HUES6 (cell line): Measurements from ENCODE around the gene KREMEN2.
A peak's percentile ranks its signal among the peaks of the same experiment; 100 is the strongest.

Source experiments
- H3K27ac ChIP-seq: 2 replicates; pipeline ENCODE4 v1.7.0; 2013; ENCODE audit warnings: low read depth, mild to moderate bottlenecking, low read length, inconsistent platforms
- H3K27me3 ChIP-seq: 2 replicates; pipeline ENCODE4 v1.6.1; 2013; ENCODE audit warnings: low read length; ENCODE audit not compliant: control insufficient read depth, insufficient read depth
- H3K36me3 ChIP-seq: 2 replicates; pipeline ENCODE4 v1.6.1; 2013; ENCODE audit warnings: low read length; ENCODE audit not compliant: control insufficient read depth, insufficient read depth
- H3K4me1 ChIP-seq: 2 replicates; pipeline ENCODE4 v1.6.1; 2013; ENCODE audit warnings: low read length; ENCODE audit not compliant: control insufficient read depth, insufficient read depth
- H3K4me3 ChIP-seq: 2 replicates; pipeline ENCODE4 v1.5.1; 2013; ENCODE audit warnings: low read depth, low read length
- H3K9ac ChIP-seq: one replicate; pipeline ENCODE4 v1.6.1; 2013; ENCODE audit warnings: mild to moderate bottlenecking, low read length
- H3K9me3 ChIP-seq: 2 replicates; pipeline ENCODE4 v1.6.1; 2013; ENCODE audit warnings: low read depth, low read length; ENCODE audit not compliant: control insufficient read depth, insufficient read depth

KREMEN2 gene

DNA sequence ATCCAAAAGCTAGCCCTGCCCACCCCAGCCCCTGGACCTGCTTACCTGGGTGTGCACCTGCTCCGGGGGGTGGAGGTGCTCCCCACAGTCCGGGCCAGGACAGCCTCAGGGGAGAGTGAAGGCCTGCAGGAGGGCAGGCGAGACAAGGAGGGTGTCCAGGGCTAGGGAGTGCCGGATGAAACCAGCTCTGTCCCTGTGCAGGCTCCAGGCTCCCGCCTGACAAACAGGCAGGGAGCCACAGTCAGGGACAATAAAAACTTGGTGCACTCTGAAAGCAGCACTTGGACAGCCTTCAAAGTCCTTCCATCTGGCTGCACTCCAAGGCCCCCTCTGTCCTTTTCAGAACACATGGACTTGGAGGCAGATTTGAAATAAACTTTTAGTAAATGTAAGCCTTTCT lies 9.0 kb downstream of the KREMEN2 start:
- peaks cover 68% of the 10 kb centered on the region for H3K36me3 ChIP-seq
- H3K9me3 ChIP-seq, result no peaks in the 10 kb centered on the region
- peaks cover 14% of the 10 kb centered on the region for H3K4me1 ChIP-seq
- H3K4me3 ChIP-seq, result no peak overlapping the region
- H3K27me3 ChIP-seq, result peaks cover 6% of the 10 kb centered on the region; the same call in 1 of the 2 replicates
- H3K27ac ChIP-seq, result no peak overlapping the region
- H3K9ac ChIP-seq, result no peak overlapping the region

DNA sequence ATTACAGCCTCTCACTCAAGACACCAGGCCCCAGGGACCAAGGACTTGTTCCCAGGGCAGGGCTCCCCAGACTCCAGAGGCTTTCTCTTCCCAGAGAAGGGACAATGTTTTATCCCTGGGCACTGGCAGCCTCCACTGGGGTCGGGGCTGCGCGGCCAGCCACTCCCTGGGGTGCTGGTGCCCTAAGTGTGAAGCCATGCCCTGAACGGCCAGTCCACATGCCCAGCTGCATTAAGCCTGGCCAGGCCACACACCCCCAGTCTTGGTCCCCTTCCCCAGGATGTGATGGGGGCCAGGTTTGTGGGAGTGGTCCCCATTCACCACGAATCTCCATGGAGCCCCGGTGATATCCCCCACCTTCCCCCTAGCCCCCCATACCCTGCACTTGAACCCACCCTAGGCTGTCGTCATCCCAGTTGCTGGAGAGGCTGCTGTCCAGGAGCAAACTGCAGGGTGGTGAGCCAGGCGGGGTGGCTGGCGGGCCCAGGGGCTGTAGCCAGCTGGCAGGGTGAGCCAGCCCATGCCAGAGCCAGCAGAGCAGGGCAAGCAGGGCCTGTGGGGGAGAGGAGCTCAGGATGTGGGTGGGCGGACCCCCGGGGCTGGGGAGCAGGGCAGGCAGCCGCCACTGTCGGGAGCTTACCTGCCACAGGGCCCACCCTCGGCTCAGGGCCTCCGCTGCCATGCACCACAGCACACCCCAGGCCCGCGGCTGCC lies 9.7 kb downstream of the KREMEN2 start:
- Histone ChIP-seq H3K9me3 (no peaks in the 10 kb centered on the region), H3K27me3 (no peaks in the 10 kb centered on the region), H3K4me3 (no peak overlapping the region), H3K27ac (no peak overlapping the region), H3K36me3 (peaks cover 71% of the 10 kb centered on the region), H3K4me1 (peaks cover 8% of the 10 kb centered on the region), H3K9ac (no peak overlapping the region)

DNA sequence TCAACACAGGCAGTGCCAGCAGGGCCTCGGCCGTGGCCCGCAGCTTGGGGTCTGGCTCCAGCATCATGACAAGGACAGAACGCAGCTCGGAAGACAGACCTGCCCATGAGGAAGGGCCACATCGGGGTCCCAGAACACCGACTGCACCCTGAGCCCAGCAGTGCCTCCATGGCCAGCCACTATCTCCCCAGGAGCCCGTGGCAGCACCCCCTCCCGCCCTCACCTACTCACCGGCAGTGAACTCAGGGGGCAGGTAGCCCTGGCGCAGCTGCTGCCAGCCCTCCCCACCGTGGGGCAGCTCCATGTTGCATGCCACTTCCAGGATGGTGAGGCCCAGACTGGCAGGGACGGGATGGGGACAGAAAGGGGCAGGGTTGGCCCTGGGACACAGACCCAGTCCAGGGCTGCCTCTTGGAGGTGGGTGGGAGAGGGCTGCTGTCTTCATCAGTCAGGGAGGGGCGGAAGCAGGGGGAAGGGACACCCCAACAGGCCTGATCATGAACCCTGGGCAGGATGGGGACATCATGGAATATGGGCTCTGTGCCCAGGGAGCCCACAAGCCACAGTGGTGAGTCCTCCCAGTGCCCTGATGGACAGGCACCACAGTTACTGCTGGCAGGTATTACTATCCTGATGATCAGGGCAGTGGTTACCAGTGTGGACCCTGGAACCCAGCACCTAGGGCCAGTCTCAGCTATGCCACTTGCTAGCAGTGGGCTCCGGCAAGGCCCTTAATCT lies 10.4 kb downstream of the KREMEN2 start:
- Histone ChIP-seq H3K4me3 (no peak overlapping the region), H3K27me3 (no peaks in the 10 kb centered on the region), H3K4me1 (peaks cover 11% of the 10 kb centered on the region), H3K9ac (no peak overlapping the region), H3K36me3 (peaks cover 71% of the 10 kb centered on the region), H3K9me3 (no peaks in the 10 kb centered on the region), H3K27ac (no peak overlapping the region)

DNA sequence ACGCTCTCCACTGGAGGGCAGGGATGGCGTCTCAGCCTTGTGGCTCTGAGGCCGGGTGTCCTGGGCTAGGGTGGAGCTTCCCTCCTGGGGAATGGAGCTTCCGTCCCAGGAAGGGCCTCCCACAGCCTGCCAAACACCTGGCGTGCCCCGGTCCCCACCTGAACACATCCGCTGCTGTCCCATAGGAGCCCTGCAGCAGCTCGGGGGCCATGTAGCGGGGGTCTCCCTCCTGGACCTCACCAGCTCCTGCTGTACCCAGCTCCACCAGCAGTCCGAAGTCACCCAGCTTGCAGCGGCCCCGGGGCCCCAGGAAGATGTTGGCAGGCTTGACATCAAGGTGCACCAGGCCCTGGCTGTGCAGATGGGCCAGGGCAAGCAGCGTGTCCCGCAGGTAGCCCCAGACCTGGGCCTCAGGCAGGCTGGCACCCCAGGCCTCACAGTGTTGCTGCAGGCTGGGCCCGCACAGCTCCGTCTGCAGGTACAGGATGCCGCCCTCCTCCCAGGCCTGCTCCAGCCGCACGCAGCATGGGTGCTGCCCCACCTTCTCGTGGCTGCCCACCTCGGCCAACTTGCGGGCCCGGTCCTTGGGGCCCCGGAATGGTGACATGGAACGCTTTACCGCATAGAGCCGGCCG lies 11.2 kb downstream of the KREMEN2 start:
- H3K36me3 ChIP-seq, result peaks cover 71% of the 10 kb centered on the region
- peaks cover 13% of the 10 kb centered on the region for H3K4me1 ChIP-seq
- H3K9ac ChIP-seq, result no peak overlapping the region
- H3K9me3 ChIP-seq, result no peaks in the 10 kb centered on the region
- H3K4me3 ChIP-seq, result no peak overlapping the region
- H3K27ac ChIP-seq, result no peak overlapping the region
- H3K27me3 ChIP-seq, result no peaks in the 10 kb centered on the region

DNA sequence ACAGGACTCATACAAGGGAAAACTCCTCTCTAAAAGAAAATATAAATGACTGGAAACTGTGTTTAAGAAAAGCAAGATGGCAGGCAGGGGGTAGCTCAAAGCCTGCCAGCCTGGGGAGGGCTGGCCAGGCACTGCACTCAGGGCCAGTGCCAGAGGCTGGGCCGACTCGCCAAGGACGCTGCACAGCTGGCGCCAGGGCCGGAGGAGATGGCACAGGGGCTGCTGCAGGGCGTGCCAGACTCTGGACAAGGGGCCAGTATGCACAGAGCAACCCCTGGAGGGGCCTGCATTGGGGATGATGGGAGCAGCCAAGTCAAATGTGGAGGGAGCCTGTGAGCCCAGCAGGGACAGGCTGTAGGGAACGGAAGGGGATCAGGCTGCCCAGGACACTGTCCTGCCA lies 12.1 kb downstream of the KREMEN2 start:
- Histone ChIP-seq H3K27ac (no peak overlapping the region), H3K9ac (no peak overlapping the region), H3K27me3 (no peaks in the 10 kb centered on the region), H3K36me3 (peaks cover 70% of the 10 kb centered on the region), H3K4me3 (no peak overlapping the region), H3K9me3 (no peaks in the 10 kb centered on the region), H3K4me1 (peaks cover 10% of the 10 kb centered on the region)

DNA sequence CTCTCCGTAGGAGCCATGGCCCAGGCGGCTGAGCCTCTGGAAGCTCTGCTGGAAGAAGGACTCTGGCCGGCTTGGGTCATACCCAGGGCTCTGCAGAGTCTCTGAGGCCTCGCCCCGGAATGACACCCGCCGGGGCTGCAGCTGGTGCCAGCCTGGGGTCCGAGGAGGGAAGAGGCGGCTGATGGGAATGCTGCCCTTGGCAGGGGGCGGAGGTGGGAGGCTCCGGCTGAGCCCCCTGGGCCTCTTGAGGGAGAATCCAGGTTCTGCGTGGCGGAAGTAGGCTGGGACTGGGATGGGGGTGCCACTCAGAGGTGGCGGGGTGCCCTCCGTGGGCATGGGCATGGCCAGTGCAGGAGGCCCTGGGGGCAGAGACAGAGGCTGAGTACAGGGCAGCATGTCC lies 12.6 kb downstream of the KREMEN2 start:
- Histone ChIP-seq H3K9me3 (no peaks in the 10 kb centered on the region), H3K27ac (no peak overlapping the region), H3K27me3 (no peaks in the 10 kb centered on the region), H3K36me3 (peaks cover 65% of the 10 kb centered on the region), H3K4me3 (no peak overlapping the region), H3K9ac (no peak overlapping the region), H3K4me1 (peaks cover 15% of the 10 kb centered on the region)

DNA sequence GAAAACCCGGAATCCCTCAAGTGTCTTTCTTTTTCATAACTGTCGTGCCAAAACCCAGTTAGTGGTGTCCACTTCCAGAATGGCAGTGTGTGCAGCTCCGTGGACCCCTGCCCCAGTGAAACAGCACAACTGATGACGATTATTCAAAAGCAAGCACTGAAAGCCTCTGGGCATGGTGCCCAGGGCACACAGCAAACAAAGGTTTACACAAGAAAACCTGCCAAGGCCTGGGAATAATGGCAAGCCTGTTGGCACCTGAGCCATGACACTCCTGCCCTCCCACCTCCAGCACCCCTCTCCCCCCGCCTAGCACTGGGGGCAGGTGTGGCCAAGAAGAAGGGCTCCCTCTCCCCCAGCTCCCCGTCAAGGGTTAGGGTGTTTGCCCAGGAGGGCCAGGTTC lies 13.4 kb downstream of the KREMEN2 start:
- H3K4me3 ChIP-seq, result no peak overlapping the region
- no peak overlapping the region for H3K9ac ChIP-seq
- H3K36me3 ChIP-seq, result peaks cover 57% of the 10 kb centered on the region
- no peaks in the 10 kb centered on the region for H3K9me3 ChIP-seq
- no peaks in the 10 kb centered on the region for H3K27me3 ChIP-seq
- H3K27ac ChIP-seq, result no peak overlapping the region
- peaks cover 23% of the 10 kb centered on the region for H3K4me1 ChIP-seq

DNA sequence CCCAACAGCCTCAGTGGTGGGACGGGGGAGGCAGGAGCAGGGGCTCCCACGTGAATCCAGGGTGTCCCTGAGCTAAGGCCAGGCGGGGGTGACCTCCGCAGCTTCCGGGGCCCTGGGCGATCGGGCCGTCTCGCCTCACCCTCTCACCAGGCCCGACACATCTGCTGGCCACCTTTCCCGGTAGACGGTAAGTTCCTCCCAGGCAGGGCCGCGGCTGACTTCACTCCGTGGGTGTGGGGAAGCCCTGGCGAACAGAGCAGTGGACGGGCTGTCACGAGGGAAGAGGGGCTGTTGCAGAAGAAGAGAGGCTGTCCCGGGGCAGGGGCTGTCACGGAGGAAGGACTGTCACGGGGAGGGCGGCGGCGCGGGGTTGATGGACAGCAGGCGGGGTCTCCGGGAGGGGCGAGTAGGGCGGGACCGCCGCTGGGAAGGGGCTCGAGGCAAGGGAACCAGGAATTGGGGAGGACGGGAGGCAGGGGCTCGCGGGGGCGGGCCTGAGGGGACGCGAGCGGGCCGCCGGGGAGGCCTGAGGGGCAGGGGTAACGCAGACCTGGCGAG lies 15.7 kb downstream of the KREMEN2 start:
- peak overlapping the region; percentile 86 for H3K4me3 ChIP-seq
- H3K9ac ChIP-seq, result peak overlapping the region; percentile 91
- peaks cover 34% of the 10 kb centered on the region for H3K36me3 ChIP-seq
- H3K27ac ChIP-seq, result peak overlapping the region; percentile 84
- no peaks in the 10 kb centered on the region for H3K27me3 ChIP-seq
- peaks cover 32% of the 10 kb centered on the region for H3K4me1 ChIP-seq
- H3K9me3 ChIP-seq, result no peaks in the 10 kb centered on the region

DNA sequence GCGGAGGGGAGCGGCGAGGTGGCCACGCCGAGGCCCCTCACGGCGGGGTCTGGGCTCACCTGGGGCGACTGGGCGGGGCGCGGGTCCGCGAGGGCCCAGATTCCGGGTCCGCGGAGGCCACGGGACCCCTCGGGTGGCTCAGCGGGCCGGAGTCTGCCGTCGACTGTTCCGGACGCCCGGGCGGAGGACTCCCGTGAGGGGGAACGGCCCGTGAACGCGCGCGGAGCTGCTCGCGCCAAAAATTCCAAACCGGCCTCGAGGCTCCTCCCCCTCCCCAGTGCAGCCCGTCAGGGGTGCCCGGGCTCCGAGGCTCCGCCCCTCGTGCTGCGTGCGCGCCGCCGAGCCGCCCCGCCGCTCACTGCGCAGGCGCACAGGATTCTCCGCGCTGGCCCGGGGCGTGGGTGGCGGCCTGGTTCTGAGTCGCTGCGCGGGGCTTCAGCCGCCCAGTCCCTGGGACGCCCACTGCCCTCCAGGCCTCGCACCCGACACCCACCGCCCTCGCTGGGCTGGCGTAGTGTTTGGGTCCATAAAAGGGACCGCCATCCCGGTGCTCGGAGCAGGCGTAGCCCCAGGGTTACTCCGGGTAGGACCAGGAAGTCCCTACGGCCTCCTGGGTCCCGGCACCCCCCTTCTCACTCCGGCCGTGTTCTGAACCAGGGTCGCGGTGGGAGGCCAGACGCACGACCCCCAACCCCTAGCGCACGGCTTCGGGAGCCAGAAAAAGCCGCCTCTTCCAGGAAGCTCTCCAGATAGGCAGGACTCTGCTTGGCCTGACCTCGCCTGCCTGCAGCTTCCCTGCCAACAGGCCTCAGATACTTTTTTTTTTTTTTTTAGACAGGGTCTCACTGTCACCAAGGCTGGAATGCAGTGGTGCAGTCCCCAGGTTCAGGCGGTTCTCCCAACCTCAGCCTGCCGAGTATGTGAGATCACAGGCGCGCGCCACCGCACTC lies 16.4 kb downstream of the KREMEN2 start, which contains the start of gene PKMYT1:
Gene PKMYT1 (minus strand): TSS at position 220 of the 950 bp plus-strand sequence. CDS start 789 bp downstream, outside the sequence.
- Histone ChIP-seq H3K9ac (peak within 1 kb of the TSS; percentile 91), H3K4me3 (peak within 1 kb of the TSS; percentile 86), H3K4me1 (peaks cover 32% of the 10 kb centered on the region), H3K36me3 (peaks cover 27% of the 10 kb centered on the region), H3K27me3 (no peaks in the 10 kb centered on the region), H3K27ac (peak within 1 kb of the TSS; percentile 84), H3K9me3 (no peaks in the 10 kb centered on the region)

DNA sequence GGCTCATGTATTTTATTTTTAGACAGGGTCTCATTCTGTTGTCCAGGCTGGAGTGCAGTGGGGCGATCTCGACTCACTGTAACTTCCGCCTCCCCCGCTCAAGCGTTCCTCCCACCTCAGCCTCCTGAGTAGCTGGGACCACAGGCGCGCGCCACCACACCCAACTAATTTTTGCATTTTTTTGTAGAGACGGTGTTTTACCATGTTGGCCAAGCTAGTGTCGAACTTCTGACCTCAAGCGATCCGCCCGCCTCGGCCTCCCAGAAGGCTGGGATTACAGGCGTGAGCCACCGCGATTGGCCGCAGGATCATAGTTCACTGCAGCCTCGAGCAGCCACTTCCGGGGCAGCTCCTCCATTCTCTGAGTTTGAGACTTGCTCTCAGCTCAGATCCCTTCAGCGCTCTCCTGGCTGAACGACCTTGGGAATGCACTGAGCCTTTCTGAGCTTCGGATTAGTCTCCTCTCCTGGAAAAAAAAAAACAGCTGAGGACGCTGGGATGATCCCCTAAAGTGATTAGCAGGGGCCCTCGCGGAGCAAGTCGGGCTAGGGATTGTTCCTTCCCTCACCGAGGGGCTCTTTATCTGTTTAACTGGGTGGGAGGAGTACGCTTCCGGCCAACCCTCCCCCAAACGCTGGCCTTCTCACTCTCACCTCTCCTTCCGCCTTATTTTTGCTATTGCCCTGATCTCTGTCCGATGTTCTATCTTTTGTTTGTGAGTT lies 17.3 kb downstream of the KREMEN2 start:
- H3K9me3 ChIP-seq, result no peaks in the 10 kb centered on the region
- H3K27ac ChIP-seq, result peak overlapping the region; percentile 84
- H3K4me3 ChIP-seq, result peak overlapping the region; percentile 86
- H3K9ac ChIP-seq, result peak overlapping the region; percentile 91
- H3K27me3 ChIP-seq, result no peaks in the 10 kb centered on the region
- H3K36me3 ChIP-seq, result peaks cover 18% of the 10 kb centered on the region
- peaks cover 32% of the 10 kb centered on the region for H3K4me1 ChIP-seq
